Panc1 (cell line): ENCODE data around the gene REEP2. TPM values are rescaled to one million over a fixed set of nuclear protein-coding genes. Genes with fewer than 3 reads are reported as not detected.

Experiments
- ATAC-seq: fragments of 200-7000 bp; cut with Tn5 transposase; 2 replicates; pipeline ENCODE4 v1.9.1; 2020; ENCODE audit warnings: mild to moderate bottlenecking, moderate library complexity
- BruUV-seq: library from RNA; stranded (reverse); fragments of 400-500 nt; replicated peaks from 2 replicates; lab custom pipeline; 2021; lab: Mats Ljungman, UMichigan
- CTCF ChIA-PET: fragments of 300-600 bp; sonication (Branson Sonifier 250); formaldehyde crosslinking; loops from one replicate; lab custom pipeline; 2022; ENCODE audit warnings: antibody characterized with exemption; lab: Charles Lee
- POLR2A ChIA-PET: fragments of 300-600 bp; sonication (Branson Sonifier 250); formaldehyde crosslinking; loops from one replicate; lab custom pipeline; 2022; ENCODE audit warnings: antibody characterized with exemption; lab: Charles Lee
- DNase-seq: peaks from one replicate; pipeline ENCODE4 v3.0.0-alpha.2; 2010; ENCODE audit warnings: low read depth, low spot score
- H3K27ac ChIP-seq: 2 replicates; pipeline ENCODE4 v1.5.1; 2011; ENCODE audit warnings: mild to moderate bottlenecking, low read length, inconsistent platforms
- H3K27me3 ChIP-seq: fragments of 200-500 bp; sonication (Bioruptor generic); 2 replicates; pipeline ENCODE4 v1.6.0; 2014; ENCODE audit warnings: low read length, inconsistent platforms; ENCODE audit not compliant: control insufficient read depth, insufficient read depth
- H3K36me3 ChIP-seq: fragments of 200-500 bp; sonication (Bioruptor generic); 2 replicates; pipeline ENCODE4 v1.5.1; 2014; ENCODE audit warnings: inconsistent platforms, mild to moderate bottlenecking, low read length, moderate library complexity; ENCODE audit not compliant: control insufficient read depth, insufficient read depth
- H3K4me1 ChIP-seq: 2 replicates; pipeline ENCODE4 v1.5.1; 2011; ENCODE audit warnings: inconsistent platforms, mild to moderate bottlenecking, low read length, moderate library complexity; ENCODE audit not compliant: control insufficient read depth, insufficient read depth
- H3K4me3 ChIP-seq, 2 experiments: 2 replicates each; pipeline ENCODE4 v1.5.1; 2011 to 2012; ENCODE audit warnings: low read depth in 2 of 2, low read length in 2 of 2, mild to moderate bottlenecking in 2 of 2, inconsistent platforms in 1 of 2, moderate library complexity in 1 of 2
- H3K9me3 ChIP-seq: fragments of 200-500 bp; sonication (Bioruptor generic); 2 replicates; pipeline ENCODE4 v1.5.1; 2014; ENCODE audit warnings: low read depth, mild to moderate bottlenecking, inconsistent platforms, low read length, moderate library complexity; ENCODE audit not compliant: control insufficient read depth, insufficient read depth
- POLR2AphosphoS5 ChIP-seq: IDR thresholded peaks from 2 replicates; pipeline ENCODE4 v1.6.1; 2012; ENCODE audit warnings: mild to moderate bottlenecking, low read depth, low read length, moderate library complexity
- REST ChIP-seq, 2 experiments: IDR thresholded peaks; 2 replicates each; pipeline ENCODE4 v1.6.1; 2011 to 2012; ENCODE audit warnings: low read depth in 2 of 2, control low read depth in 1 of 2, low read length in 1 of 2, mild to moderate bottlenecking in 1 of 2, moderate library complexity in 1 of 2; ENCODE audit not compliant: insufficient read depth in 1 of 2
- SIN3A ChIP-seq: IDR thresholded peaks from 2 replicates; pipeline ENCODE4 v1.6.1; 2012; ENCODE audit warnings: low read depth, mild to moderate bottlenecking, low read length, moderate library complexity, borderline replicate concordance; ENCODE audit not compliant: insufficient read depth
- TCF7L2 ChIP-seq: IDR thresholded peaks from 2 replicates; pipeline ENCODE4 v1.6.1; 2011; ENCODE audit warnings: mild to moderate bottlenecking, low read depth, low read length, inconsistent platforms
- in situ Hi-C: cut with HindIII; loops from 2 replicates; pipeline ENCODE4 v1.10.0; 2016; ENCODE audit warnings: low sequenced_read_pairs, low pct_unique_long_range_greater_than_20kb
- intact Hi-C: fragments of 100-400 bp; cut with micrococcal nuclease; formaldehyde crosslinking; loops from one replicate; pipeline ENCODE4 v1.10.0; 2022; ENCODE audit not compliant: unreplicated experiment
- total RNA-seq: library from RNA; stranded (reverse); gene quantifications from one replicate; pipeline ENCODE4 v1.2.1, GENCODE V29; 2021; ENCODE audit not compliant: unreplicated experiment
- TF ChIP-seq, protein P1 (sequence below): fragments of 450-650 bp; IDR thresholded peaks from 2 replicates; pipeline ENCODE4 v1.5.1; 2017; ENCODE audit warnings: mild to moderate bottlenecking

REEP2 gene
- total RNA-seq, 1 experiment from 2014 or later = 6.5 TPM

- ATAC-seq = no peak
- intact Hi-C loops = no loop called here
- no TSS peak for BruUV-seq
- Histone ChIP-seq H3K27ac (no peak overlapping the region), H3K4me3 (no peak overlapping the region), H3K27me3 (no peaks in the 10 kb centered on the region), H3K9me3 (no peaks in the 10 kb centered on the region), H3K36me3 (peaks cover 12% of the 10 kb centered on the region), H3K4me1 (no peaks in the 10 kb centered on the region)
- ChIA-PET CTCF (no interaction called here), POLR2A (no interaction called here)
- TF ChIP-seq, protein P1, sequence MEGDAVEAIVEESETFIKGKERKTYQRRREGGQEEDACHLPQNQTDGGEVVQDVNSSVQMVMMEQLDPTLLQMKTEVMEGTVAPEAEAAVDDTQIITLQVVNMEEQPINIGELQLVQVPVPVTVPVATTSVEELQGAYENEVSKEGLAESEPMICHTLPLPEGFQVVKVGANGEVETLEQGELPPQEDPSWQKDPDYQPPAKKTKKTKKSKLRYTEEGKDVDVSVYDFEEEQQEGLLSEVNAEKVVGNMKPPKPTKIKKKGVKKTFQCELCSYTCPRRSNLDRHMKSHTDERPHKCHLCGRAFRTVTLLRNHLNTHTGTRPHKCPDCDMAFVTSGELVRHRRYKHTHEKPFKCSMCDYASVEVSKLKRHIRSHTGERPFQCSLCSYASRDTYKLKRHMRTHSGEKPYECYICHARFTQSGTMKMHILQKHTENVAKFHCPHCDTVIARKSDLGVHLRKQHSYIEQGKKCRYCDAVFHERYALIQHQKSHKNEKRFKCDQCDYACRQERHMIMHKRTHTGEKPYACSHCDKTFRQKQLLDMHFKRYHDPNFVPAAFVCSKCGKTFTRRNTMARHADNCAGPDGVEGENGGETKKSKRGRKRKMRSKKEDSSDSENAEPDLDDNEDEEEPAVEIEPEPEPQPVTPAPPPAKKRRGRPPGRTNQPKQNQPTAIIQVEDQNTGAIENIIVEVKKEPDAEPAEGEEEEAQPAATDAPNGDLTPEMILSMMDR = no peak
- TF ChIP-seq POLR2AphosphoS5 (no peak), REST (IDR thresholded peaks at IDR 0.05; ENCODE audit: insufficient read depth in 1 of 2, low read depth in 2 of 2, low read length in 1 of 2) (no peak), TCF7L2 (no peak), SIN3A (no peak)
- no peak for DNase-seq
- in situ Hi-C loops = no loop called here
These were observed 46.9 kb upstream of the REEP2 start for GRCh38 chr5:138391859-138392386.

DNA sequence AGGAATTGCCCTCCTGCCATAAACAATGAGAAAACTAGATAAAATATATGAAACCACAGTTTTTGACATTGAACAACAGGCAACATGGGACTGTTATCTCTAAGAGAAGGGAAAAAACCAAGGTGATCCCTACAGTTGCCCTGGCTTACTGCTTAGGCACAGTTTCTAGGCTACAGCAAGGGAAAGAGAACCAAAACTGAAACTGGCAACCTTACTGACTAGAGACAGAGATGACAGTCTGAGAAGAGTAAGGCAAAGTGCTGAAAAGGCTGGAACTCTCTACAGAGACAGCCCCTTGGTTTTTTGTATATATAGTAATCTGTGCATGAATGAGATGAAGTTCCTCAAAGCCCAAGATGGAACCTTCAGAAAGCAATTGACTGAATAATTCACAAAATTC lies 36.2 kb upstream of the REEP2 start:
- Histone ChIP-seq H3K27me3 (no peaks in the 10 kb centered on the region), H3K9me3 (no peaks in the 10 kb centered on the region), H3K4me1 (no peaks in the 10 kb centered on the region), H3K36me3 (peaks cover 9% of the 10 kb centered on the region; the same call in 1 of the 2 replicates), H3K4me3 (no peak overlapping the region), H3K27ac (no peak overlapping the region)
- POLR2A ChIA-PET = no interaction called here
- ATAC-seq (no peak), DNase-seq (no peak)
- TF ChIP-seq REST (IDR thresholded peaks at IDR 0.05; ENCODE audit: insufficient read depth in 1 of 2, low read depth in 2 of 2, low read length in 1 of 2) (no peak), SIN3A (no peak), POLR2AphosphoS5 (no peak), TCF7L2 (no peak)
- TF ChIP-seq, protein P1 = no peak
- BruUV-seq = no TSS peak
- CTCF ChIA-PET = no interaction called here
- intact Hi-C loops (no loop called here), in situ Hi-C loops (no loop called here)
